Gastroesophageal sphincter (tissue), 4 donors: ENCODE measurements around the gene KBTBD6. TPM values are rescaled to one million over a fixed set of nuclear protein-coding genes. Genes with fewer than 3 reads are reported as not detected.
A peak's percentile ranks its signal among the peaks of the same experiment; 100 is the strongest.

Experiments
- ATAC-seq: fragments of 150-250 bp; one replicate; pipeline ENCODE4 v1.9.1; 2016; ENCODE audit warnings: mild to moderate bottlenecking, moderate library complexity
- H3K27ac ChIP-seq, 4 donors: fragments of 200-600 bp; sonication (generic) in 3 of 4; 1 replicate in 3 of 4; 2 replicates in 1 of 4; pipeline ENCODE4 v1.5.1; 2016 to 2019
- H3K27me3 ChIP-seq: fragments of 200-600 bp; sonication (generic); one replicate; pipeline ENCODE4 v1.5.1; 2019
- H3K36me3 ChIP-seq, 2 donors: fragments of 200-600 bp; sonication (generic); one replicate each; pipeline ENCODE4 v1.5.1; 2019; ENCODE audit warnings: control low read depth in 1 of 2
- H3K4me1 ChIP-seq, 3 donors: fragments of 200-600 bp; sonication (generic); 1 replicate in 2 of 3; 2 replicates in 1 of 3; pipeline ENCODE4 v1.5.1; 2016 to 2019; ENCODE audit warnings: control low read depth in 2 of 3
- H3K4me3 ChIP-seq, 2 donors: fragments of 200-600 bp; sonication (generic); one replicate each; pipeline ENCODE4 v1.5.1; 2019; ENCODE audit warnings: mild to moderate bottlenecking in 1 of 2, moderate library complexity in 1 of 2
- H3K9me3 ChIP-seq, 3 donors: fragments of 200-600 bp; sonication (generic); one replicate each; pipeline ENCODE4 v1.5.1; 2017 to 2019; ENCODE audit warnings: control low read depth in 2 of 3
- CTCF ChIP-seq, 4 experiments: fragments of 200-600 bp in 2 of 4; fragments of 450-650 bp in 2 of 4; sonication (generic) in 1 of 4; IDR thresholded peaks; one replicate each; pipeline ENCODE4 v1.5.1; 2017 to 2019; ENCODE audit warnings: antibody characterized with exemption in 4 of 4, mild to moderate bottlenecking in 2 of 4, moderate library complexity in 2 of 4
- EP300 ChIP-seq: sonication (generic); formaldehyde crosslinking; IDR thresholded peaks from one replicate; pipeline ENCODE4 v1.6.1; 2017; ENCODE audit warnings: antibody characterized with exemption, mild to moderate bottlenecking
- POLR2A ChIP-seq, 2 donors: fragments of 450-650 bp; IDR thresholded peaks; one replicate each; pipeline ENCODE4 v1.6.1; 2017; ENCODE audit warnings: antibody characterized with exemption in 2 of 2, mild to moderate bottlenecking in 2 of 2, moderate library complexity in 1 of 2
- POLR2AphosphoS5 ChIP-seq: sonication (generic); formaldehyde crosslinking; IDR thresholded peaks from one replicate; pipeline ENCODE4 v1.6.1; 2017; ENCODE audit warnings: antibody characterized with exemption
- WGBS, 2 donors: methylation state at CpG; one replicate each; pipeline ENCODE4 v1.1.5; 2018; ENCODE audit warnings: low coverage in 1 of 2; 5-methylcytosine and 5-hydroxymethylcytosine counted together
- total RNA-seq, 4 donors: library from RNA; depleted of rRNA; stranded (reverse); fragments of >200 nt; gene quantifications; one replicate each; pipeline ENCODE4 v1.1.0, GENCODE V29; 2016

KBTBD6 gene, protein sequence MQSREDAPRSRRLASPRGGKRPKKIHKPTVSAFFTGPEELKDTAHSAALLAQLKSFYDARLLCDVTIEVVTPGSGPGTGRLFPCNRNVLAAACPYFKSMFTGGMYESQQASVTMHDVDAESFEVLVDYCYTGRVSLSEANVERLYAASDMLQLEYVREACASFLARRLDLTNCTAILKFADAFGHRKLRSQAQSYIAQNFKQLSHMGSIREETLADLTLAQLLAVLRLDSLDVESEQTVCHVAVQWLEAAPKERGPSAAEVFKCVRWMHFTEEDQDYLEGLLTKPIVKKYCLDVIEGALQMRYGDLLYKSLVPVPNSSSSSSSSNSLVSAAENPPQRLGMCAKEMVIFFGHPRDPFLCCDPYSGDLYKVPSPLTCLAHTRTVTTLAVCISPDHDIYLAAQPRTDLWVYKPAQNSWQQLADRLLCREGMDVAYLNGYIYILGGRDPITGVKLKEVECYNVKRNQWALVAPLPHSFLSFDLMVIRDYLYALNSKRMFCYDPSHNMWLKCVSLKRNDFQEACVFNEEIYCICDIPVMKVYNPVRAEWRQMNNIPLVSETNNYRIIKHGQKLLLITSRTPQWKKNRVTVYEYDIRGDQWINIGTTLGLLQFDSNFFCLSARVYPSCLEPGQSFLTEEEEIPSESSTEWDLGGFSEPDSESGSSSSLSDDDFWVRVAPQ
- 1 to 10 TPM; 6.1 to 9.8 (median 8.7) TPM for total RNA-seq

DNA sequence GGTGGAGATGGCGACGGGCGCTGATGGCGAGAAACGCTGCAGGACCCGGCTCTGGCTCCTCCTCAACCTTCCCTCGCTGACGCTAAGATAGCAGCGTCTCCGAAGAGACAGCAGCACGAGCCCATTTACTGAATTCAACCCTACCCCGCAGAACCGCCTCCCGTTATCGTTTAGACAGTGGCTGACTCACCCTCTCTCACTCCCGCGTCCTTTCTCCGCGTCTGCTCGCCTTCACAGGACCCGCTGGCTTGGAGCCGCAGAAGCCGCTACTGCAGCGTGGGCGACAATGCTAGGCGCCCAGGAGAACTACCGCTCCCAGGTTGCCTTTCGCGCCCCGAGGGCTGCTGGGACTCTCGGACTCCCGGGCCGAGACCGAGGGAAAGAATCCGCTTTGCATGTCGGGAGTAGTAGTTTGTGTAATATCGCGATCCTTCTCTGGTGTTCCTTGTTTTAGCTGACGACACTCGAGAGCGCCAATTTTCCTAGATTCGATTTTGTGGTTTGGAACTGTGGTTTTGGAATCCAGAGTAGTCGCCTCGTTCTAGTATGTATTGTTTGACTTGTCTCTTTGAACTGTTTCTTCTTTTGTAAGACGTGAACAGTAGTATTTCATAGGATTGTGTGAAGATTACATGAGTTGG is at the start of gene KBTBD6:
KBTBD6 (minus strand) TSS at position 291 of the 641 bp plus-strand sequence. CDS start 291 bp downstream, outside the sequence.
- peaks cover 0 to 55% (median 22%) of the 10 kb centered on the region in 3 donors for H3K4me1 ChIP-seq
- no peaks in the 10 kb centered on the region for H3K9me3 ChIP-seq
- ATAC-seq = peak; percentile 99
- H3K36me3 ChIP-seq = no peaks in the 10 kb centered on the region
- peak within 1 kb of the TSS; percentile 66 to 85 for H3K4me3 ChIP-seq
- peak within 1 kb of the TSS; percentile 57 to 94 (median 90) for H3K27ac ChIP-seq
- TF ChIP-seq CTCF (IDR thresholded peaks at IDR 0.05) (no peak), POLR2AphosphoS5 (peak; percentile 89), EP300 (no peak), POLR2A (IDR thresholded peaks at IDR 0.05) (peak; percentile 29 to 41)
- H3K27me3 ChIP-seq = no peaks in the 10 kb centered on the region
- WGBS, 2 donors = 0% methylated on average over 7 to 11 of the region's 45 CpGs

- Histone ChIP-seq H3K4me3 (no peak overlapping the region), H3K36me3 (no peaks in the 10 kb centered on the region), H3K4me1 (no peaks in the 10 kb centered on the region), H3K27ac (no peak overlapping the region), H3K27me3 (no peaks in the 10 kb centered on the region), H3K9me3 (no peaks in the 10 kb centered on the region)
- TF ChIP-seq POLR2A (IDR thresholded peaks at IDR 0.05) = no peak
- TF ChIP-seq CTCF (IDR thresholded peaks at IDR 0.05) = no peak
- no peak for TF ChIP-seq POLR2AphosphoS5
- no peak for TF ChIP-seq EP300
- ATAC-seq = no peak
Observed at GRCh38 chr13:41182231-41182630, 49.6 kb upstream of the KBTBD6 start.

GRCh38 chr13:41179593-41180250 is 47.1 kb upstream of the KBTBD6 start:
- no peak for ATAC-seq
- Histone ChIP-seq H3K27ac (no peak overlapping the region), H3K9me3 (peaks cover 0 to 9% (median 0%) of the 10 kb centered on the region in 3 donors), H3K27me3 (no peaks in the 10 kb centered on the region), H3K4me1 (no peaks in the 10 kb centered on the region), H3K4me3 (no peak overlapping the region), H3K36me3 (no peaks in the 10 kb centered on the region)
- WGBS, 2 donors = 76 to 88% methylated on average over 4 of the region's 4 CpGs
- no peak for TF ChIP-seq EP300
- TF ChIP-seq CTCF (IDR thresholded peaks at IDR 0.05) = no peak
- no peak for TF ChIP-seq POLR2A (IDR thresholded peaks at IDR 0.05)
- no peak for TF ChIP-seq POLR2AphosphoS5

DNA sequence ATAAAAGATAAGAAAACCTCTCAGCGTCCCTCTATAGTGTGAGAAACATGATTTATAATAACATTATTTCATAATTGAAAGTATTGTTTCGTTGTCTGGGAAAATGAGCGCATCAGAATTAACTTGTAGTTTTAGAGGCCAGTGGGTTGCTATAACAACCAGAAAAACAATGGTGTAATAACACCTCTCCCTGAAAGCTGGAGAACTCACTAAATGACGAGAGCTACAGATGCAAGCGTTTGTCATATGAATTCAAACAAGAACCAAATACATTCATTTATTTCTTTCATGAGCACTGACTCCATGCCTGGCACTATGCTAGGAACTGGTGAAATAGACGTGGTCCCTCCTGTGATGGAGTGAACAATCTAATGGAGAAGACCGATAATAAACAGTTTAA is 45.4 kb upstream of the KBTBD6 start:
- WGBS, 2 donors = 26 to 48% methylated on average over 4 to 7 of the region's 7 CpGs
- peaks cover 0 to 9% (median 0%) of the 10 kb centered on the region in 3 donors for H3K9me3 ChIP-seq
- H3K27me3 ChIP-seq = no peaks in the 10 kb centered on the region
- no peak for ATAC-seq
- peak overlapping the region in 3 of 4 donors; percentile 22 to 63 (median 26) for H3K27ac ChIP-seq
- no peaks in the 10 kb centered on the region for H3K4me1 ChIP-seq
- H3K4me3 ChIP-seq = no peak overlapping the region
- H3K36me3 ChIP-seq = no peaks in the 10 kb centered on the region
- TF ChIP-seq POLR2A (IDR thresholded peaks at IDR 0.05) = no peak
- TF ChIP-seq CTCF (IDR thresholded peaks at IDR 0.05) = no peak
- TF ChIP-seq EP300 = no peak
- no peak for TF ChIP-seq POLR2AphosphoS5
